ENCODE measurements around the gene GALNT3. TPM values are rescaled to one million over a fixed set of nuclear protein-coding genes. Genes with fewer than 3 reads are reported as not detected.

The GALNT3 gene
- total and polyA plus RNA-seq, 2 of the 13 experiments (the other 11 are each of a cell fraction or from before 2014, with no cell fraction given), result 0.29 to 0.30 TPM

DNA sequence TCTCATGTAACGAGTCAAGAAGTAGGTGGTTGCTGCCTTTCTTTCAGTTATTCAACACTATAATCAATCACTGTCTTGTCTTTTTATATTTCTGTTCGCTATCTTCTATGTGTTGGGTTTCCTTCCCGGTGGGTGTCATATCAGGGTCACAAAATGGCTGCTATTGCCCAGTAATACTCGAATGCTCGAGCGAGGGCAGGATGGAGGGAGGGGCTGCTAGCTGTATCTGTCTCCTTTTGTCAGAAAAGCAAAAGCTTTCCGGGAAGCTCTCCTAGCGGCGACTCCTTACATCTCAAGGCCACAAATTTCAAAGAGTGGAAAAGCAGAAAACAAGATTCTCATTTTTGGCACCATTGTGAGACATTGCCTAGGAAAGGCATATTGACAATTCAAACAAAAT is 16.4 kb upstream of the GALNT3 start:
- in situ Hi-C loops (cut with HindIII; ENCODE audit: extremely low pct_ligation_motif_present, low pct_unique_long_range_greater_than_20kb), result no loop called here
- Histone ChIP-seq H3K9ac (ENCODE audit: insufficient read depth, low read depth, low read length) (no peak overlapping the region), H3K27me3 (ENCODE audit: control insufficient read depth in 1 of 2, insufficient read depth in 2 of 2, low read length in 2 of 2) (no peaks in the 10 kb centered on the region), H3K4me2 (ENCODE audit: low read depth, low read length) (no peak overlapping the region), H4K20me1 (ENCODE audit: insufficient read depth, low read length) (no peaks in the 10 kb centered on the region), H3K79me2 (ENCODE audit: insufficient read depth, low read length) (no peaks in the 10 kb centered on the region), H3K9me3 (ENCODE audit: low read length) (no peaks in the 10 kb centered on the region), H3K27ac (ENCODE audit: extremely low read length, insufficient read depth, low read length) (no peak overlapping the region), H3K4me3 (replicated peaks in 1 of 3; ENCODE audit: insufficient read depth in 1 of 3, low read depth in 2 of 3, low read length in 3 of 3) (no peak overlapping the region), H2AFZ (ENCODE audit: low read length) (no peak overlapping the region), H3K4me1 (ENCODE audit: insufficient read depth, low read length) (no peaks in the 10 kb centered on the region), H3K36me3 (replicated peaks in 1 of 2; ENCODE audit: control insufficient read depth in 1 of 2, insufficient read depth in 2 of 2, low read length in 2 of 2) (no peaks in the 10 kb centered on the region)
- ChIA-PET CTCF (ENCODE audit: low intra/inter-chr PET ratio, low total read pairs) (no interaction called here), POLR2A (no interaction called here)
- ATAC-seq, result no peak
- BruUV-seq (replicated peaks), result no TSS peak
- DNase-seq (ENCODE audit: low spot score), result no peak
- intact Hi-C loops (cut with micrococcal nuclease; ENCODE audit: unreplicated experiment), result no loop called here
- no peak for TF ChIP-seq ARID3A (IDR thresholded peaks at IDR 0.05; ENCODE audit: low read depth, low read length)
- WGBS (ENCODE audit: low lambda C conversion rate), result 57% methylated on average over 9 of the region's 9 CpGs
- no peak for FAIRE-seq

DNA sequence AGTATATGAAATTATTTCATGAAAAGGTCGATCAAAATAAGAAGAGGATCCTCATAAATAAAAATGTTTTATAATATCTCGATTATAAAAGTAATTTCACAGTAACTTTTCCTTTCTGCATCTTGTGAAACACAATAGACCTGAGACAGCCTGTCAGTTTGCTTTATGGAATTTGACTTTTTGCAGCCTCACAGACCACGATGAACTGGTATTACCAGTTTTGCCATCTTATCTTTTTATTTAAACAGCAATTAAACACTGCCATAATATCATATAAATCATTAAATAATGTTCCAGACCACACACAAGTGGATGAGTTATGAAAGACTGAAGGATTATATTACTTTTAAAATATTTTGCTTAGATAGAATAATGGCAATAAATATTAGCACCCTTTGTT is 10.7 kb upstream of the GALNT3 start:
- intact Hi-C loops (cut with micrococcal nuclease; ENCODE audit: unreplicated experiment) (no loop called here), in situ Hi-C loops (cut with HindIII; ENCODE audit: extremely low pct_ligation_motif_present, low pct_unique_long_range_greater_than_20kb) (no loop called here)
- no peak for ATAC-seq
- WGBS (ENCODE audit: low lambda C conversion rate), result 16% methylated on average over 3 of the region's 3 CpGs
- Histone ChIP-seq H3K79me2 (ENCODE audit: insufficient read depth, low read length) (no peaks in the 10 kb centered on the region), H3K9me3 (ENCODE audit: low read length) (no peaks in the 10 kb centered on the region), H3K4me1 (ENCODE audit: insufficient read depth, low read length) (no peaks in the 10 kb centered on the region), H4K20me1 (ENCODE audit: insufficient read depth, low read length) (no peaks in the 10 kb centered on the region), H3K4me3 (replicated peaks in 1 of 3; ENCODE audit: insufficient read depth in 1 of 3, low read depth in 2 of 3, low read length in 3 of 3) (no peak overlapping the region), H3K27me3 (ENCODE audit: control insufficient read depth in 1 of 2, insufficient read depth in 2 of 2, low read length in 2 of 2) (no peaks in the 10 kb centered on the region), H3K36me3 (replicated peaks in 1 of 2; ENCODE audit: control insufficient read depth in 1 of 2, insufficient read depth in 2 of 2, low read length in 2 of 2) (no peaks in the 10 kb centered on the region), H3K4me2 (ENCODE audit: low read depth, low read length) (no peak overlapping the region), H3K9ac (ENCODE audit: insufficient read depth, low read depth, low read length) (no peak overlapping the region), H3K27ac (ENCODE audit: extremely low read length, insufficient read depth, low read length) (no peak overlapping the region), H2AFZ (ENCODE audit: low read length) (no peak overlapping the region)
- no TSS peak for BruUV-seq (replicated peaks)
- ChIA-PET POLR2A (no interaction called here), CTCF (ENCODE audit: low intra/inter-chr PET ratio, low total read pairs) (no interaction called here)
- TF ChIP-seq ETS1 (CRISPR knock-in tag; IDR thresholded peaks at IDR 0.05) (no peak), MIER2 (CRISPR knock-in tag; IDR thresholded peaks at IDR 0.05) (no peak), ZFP1 (CRISPR knock-in tag; IDR thresholded peaks at IDR 0.05) (no peak), CC2D1A (CRISPR knock-in tag; IDR thresholded peaks at IDR 0.05) (no peak), XRCC5 (optimal IDR thresholded peaks at IDR 0.05; ENCODE audit: low read length) (no peak), ZBTB4 (CRISPR knock-in tag; IDR thresholded peaks at IDR 0.05; ENCODE audit: borderline replicate concordance) (no peak), NR2F2 (IDR thresholded peaks at IDR 0.05; ENCODE audit: borderline replicate concordance, low read depth) (no peak), POLR2A (IDR thresholded peaks at IDR 0.05; ENCODE audit: insufficient read depth in 1 of 2, low read depth in 2 of 2, low read length in 2 of 2) (no peak), FOXP1 (IDR thresholded peaks at IDR 0.05) (no peak), FOXP1 (CRISPR knock-in tag; IDR thresholded peaks at IDR 0.05) (no peak), ZNF143 (CRISPR knock-in tag; IDR thresholded peaks at IDR 0.05) (no peak), SP140L (CRISPR knock-in tag; IDR thresholded peaks at IDR 0.05; ENCODE audit: borderline replicate concordance) (no peak)
- no peak for FAIRE-seq
- no peak for DNase-seq (ENCODE audit: low spot score)

Measured in HepG2 (cell line).